Transverse colon (tissue), 4 donors: Measurements from ENCODE around the gene NR1H2. TPM values are rescaled to one million over a fixed set of nuclear protein-coding genes. Genes with fewer than 3 reads are reported as not detected.

Experiments
- DNase-seq: peaks from one replicate; pipeline ENCODE4 v3.0.0-alpha.2; 2019
- H3K27ac ChIP-seq, 4 donors: fragments of 200-600 bp; sonication (generic); 2 replicates each; pipeline ENCODE4 v1.5.1; 2016 to 2018; ENCODE audit warnings: inconsistent platforms in 4 of 4
- H3K27me3 ChIP-seq: fragments of 200-600 bp; sonication (generic); 2 replicates; pipeline ENCODE4 v1.5.1; 2017; ENCODE audit warnings: inconsistent platforms
- H3K36me3 ChIP-seq, 4 donors: fragments of 200-600 bp; sonication (generic); 2 replicates each; pipeline ENCODE4 v1.5.1; 2017 to 2019; ENCODE audit warnings: inconsistent platforms in 4 of 4
- H3K4me1 ChIP-seq, 4 donors: fragments of 200-600 bp; sonication (generic); 2 replicates each; pipeline ENCODE4 v1.5.1; 2017 to 2020; ENCODE audit warnings: inconsistent platforms in 4 of 4
- H3K4me3 ChIP-seq, 4 donors: fragments of 200-600 bp; sonication (generic); 1 replicate in 1 of 4; 2 replicates in 3 of 4; pipeline versions ENCODE4 v1.5.1 to v1.6.1; 2017 to 2019; ENCODE audit warnings: inconsistent platforms in 4 of 4
- H3K9me3 ChIP-seq, 2 donors: fragments of 200-600 bp; sonication (generic); 2 replicates each; pipeline ENCODE4 v1.5.1; 2017 to 2019; ENCODE audit warnings: inconsistent platforms in 2 of 2
- CTCF ChIP-seq, 5 experiments: fragments of 200-600 bp in 3 of 5; fragments of 450-650 bp in 2 of 5; sonication (generic) in 3 of 5; IDR thresholded peaks; 1 replicate in 2 of 5; 2 replicates in 3 of 5; pipeline ENCODE4 v1.5.1; 2016 to 2017; ENCODE audit warnings: antibody characterized with exemption in 5 of 5, inconsistent platforms in 3 of 5, mild to moderate bottlenecking in 2 of 5, moderate library complexity in 1 of 5
- EP300 ChIP-seq: sonication (generic); formaldehyde crosslinking; IDR thresholded peaks from one replicate; pipeline ENCODE4 v1.6.1; 2017; ENCODE audit warnings: antibody characterized with exemption, low read depth
- POLR2A ChIP-seq: fragments of 450-650 bp; IDR thresholded peaks from one replicate; pipeline ENCODE4 v1.6.1; 2016; ENCODE audit warnings: antibody characterized with exemption, mild to moderate bottlenecking, moderate library complexity
- POLR2AphosphoS5 ChIP-seq, 3 donors: sonication (generic); formaldehyde crosslinking; IDR thresholded peaks; one replicate each; pipeline ENCODE4 v1.6.1; 2016; ENCODE audit warnings: antibody characterized with exemption in 3 of 3
- WGBS, 2 donors: methylation state at CpG; one replicate each; pipeline ENCODE4 v1.1.5; 2018; ENCODE audit warnings: low coverage in 1 of 2; 5-methylcytosine and 5-hydroxymethylcytosine counted together
- in situ Hi-C, 4 donors: fragments of 200-750 bp; cut with MboI; loops; one replicate each; pipeline versions ENCODE4 v1.15.0 to v1.15.1; 2017; ENCODE audit warnings: low sequenced_read_pairs in 3 of 4, low pct_ligation_motif_present in 1 of 4, low pct_unique_long_range_greater_than_20kb in 1 of 4
- intact Hi-C: fragments of 100-400 bp; cut with DNase I; formaldehyde crosslinking; loops from one replicate; pipeline ENCODE4 v1.15.1; 2023; ENCODE audit warnings: low total_unique reads
- total RNA-seq, 4 donors: library from RNA; depleted of rRNA; stranded (reverse); fragments of >200 nt; gene quantifications; one replicate each; pipeline ENCODE4 v1.1.0, GENCODE V29; 2016

Gene NR1H2
- total RNA-seq, 4 donors from 2014 or later = 80.8 to 192 (median 102) TPM

- DNase-seq = peak; percentile 33
- no peak for TF ChIP-seq EP300
- TF ChIP-seq CTCF (IDR thresholded peaks at IDR 0.05) = no peak
- TF ChIP-seq POLR2AphosphoS5 (IDR thresholded peaks at IDR 0.05) = no peak
- TF ChIP-seq POLR2A = no peak
- H3K27me3 ChIP-seq = peaks cover 59% of the 10 kb centered on the region
- H3K9me3 ChIP-seq = no peaks in the 10 kb centered on the region
- intact Hi-C loops (no loop called here), in situ Hi-C loops (no loop called here)
- peak within 1 kb of the TSS; percentile 42 to 73 (median 57) for H3K4me3 ChIP-seq
- peak within 1 kb of the TSS; percentile 17 to 71 (median 60) for H3K27ac ChIP-seq
- peaks cover 6 to 26% (median 20%) of the 10 kb centered on the region in 4 donors for H3K4me1 ChIP-seq
- 6% methylated on average over 33 of the region's 40 CpGs; no CpG with 5 or more reads in 1 of the 2 donors for WGBS, 2 donors
- no peaks in the 10 kb centered on the region for H3K36me3 ChIP-seq
Observed at GRCh38 chr19:50432221-50433028, 56.2 kb downstream of the NR1H2 start, which contains the start of gene MYBPC2. Gene MYBPC2 (plus strand): TSS chr19:50432892. CDS start chr19:50432954, 62 bp downstream.

Other genes with a start within 250 kb of the NR1H2 start
- not detected for gene IZUMO2, start 213.2 kb upstream of the NR1H2 start, total RNA-seq
- 100 to 1,000 TPM; 321 to 814 (median 393) TPM for gene MYH14, start 172.8 kb upstream of the NR1H2 start, total RNA-seq
- gene KCNC3, start 47.1 kb upstream of the NR1H2 start, total RNA-seq = under 1 TPM; 0.27 to 0.64 (median 0.49) TPM
- 1 to 10 TPM; 1.6 to 5.0 (median 3.1) TPM for gene NAPSA, start 10.8 kb upstream of the NR1H2 start, total RNA-seq
- 10 to 100 TPM; 14.6 to 59.1 (median 25.9) TPM for gene POLD1, start 7.9 kb downstream of the NR1H2 start, total RNA-seq
- 10 to 100 TPM; 45.7 to 56.8 (median 51.7) TPM for gene SPIB, start 42.5 kb downstream of the NR1H2 start, total RNA-seq
- under 1 TPM in 2 of 4 donors, not detected in 2; 0.16 to 0.41 TPM for gene MYBPC2, start 56.4 kb downstream of the NR1H2 start, total RNA-seq
- gene EMC10, start 100.0 kb downstream of the NR1H2 start, total RNA-seq = 100 to 1,000 TPM in 1 of 4 donors, 10 to 100 TPM in 3; 50.5 to 117 (median 78.7) TPM
- gene GARIN5A, start 100.4 kb downstream of the NR1H2 start, total RNA-seq = 1 to 10 TPM in 1 of 4 donors, under 1 TPM in 2, not detected in 1; 0.55 to 4.2 (median 0.79) TPM
- gene JOSD2, start 134.7 kb downstream of the NR1H2 start, total RNA-seq = 100 to 1,000 TPM in 1 of 4 donors, 10 to 100 TPM in 3; 10.8 to 169 (median 36.6) TPM
- gene ASPDH, start 137.5 kb downstream of the NR1H2 start, total RNA-seq = not detected
- 1 to 10 TPM in 1 of 4 donors, under 1 TPM in 3; 0.37 to 1.4 (median 0.91) TPM for gene LRRC4B, start 192.0 kb downstream of the NR1H2 start, total RNA-seq